Measurements from ENCODE around the gene IPO9. TPM values are rescaled to one million over a fixed set of nuclear protein-coding genes. Genes with fewer than 3 reads are reported as not detected.

Gene IPO9
- polyA plus RNA-seq, 1 donor (not counting 4 experiments of a cell fraction or from before 2014, with no cell fraction given): 38.9 TPM

DNA sequence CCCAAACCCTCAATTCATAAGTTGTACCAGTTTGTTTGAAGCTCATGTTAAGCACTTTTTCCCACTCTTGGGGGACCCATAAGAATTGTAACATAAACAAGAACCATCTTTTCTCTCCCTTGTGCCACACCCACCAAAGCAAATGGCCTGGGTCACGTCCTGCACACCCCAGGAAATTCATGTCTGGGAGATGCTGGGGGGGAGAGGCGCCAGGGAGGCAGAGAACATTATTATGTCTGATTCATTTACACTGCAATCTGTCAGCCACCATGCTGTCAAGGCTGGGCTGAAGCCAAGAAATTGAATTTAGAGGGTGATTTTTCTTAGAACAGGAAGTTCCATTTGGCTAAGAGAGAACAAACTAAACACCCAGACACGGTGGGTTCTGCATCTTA lies 37.2 kb upstream of the IPO9 start:
- dilution Hi-C loops (cut with MboI; ENCODE audit: extremely low pct_ligation_motif_present, low sequenced_read_pairs): loop anchor here (25.0 kb wide), 1 partner anchor 229 kb away; no protein-coding TSS in a partner anchor
- Histone ChIP-seq H3K9me3 (ENCODE audit: control insufficient read depth, low read depth, low read length) (no peaks in the 10 kb centered on the region), H3K79me2 (ENCODE audit: control insufficient read depth, insufficient read depth, low read length) (no peaks in the 10 kb centered on the region), H3K27me3 (ENCODE audit: control insufficient read depth, extremely low read depth, insufficient read depth, low read length) (no peaks in the 10 kb centered on the region), H3K36me3 (ENCODE audit: control insufficient read depth in 2 of 2, extremely low read depth in 1 of 2, insufficient read depth in 2 of 2, low read length in 2 of 2) (peaks cover 41 to 65% of the 10 kb centered on the region in 2 experiments), H3K27ac (ENCODE audit: control insufficient read depth, insufficient read depth, low read length) (no peak overlapping the region), H3K4me1 (ENCODE audit: control insufficient read depth, extremely low read depth, insufficient read depth, low read length) (peaks cover 28% of the 10 kb centered on the region), H3K4me2 (ENCODE audit: control insufficient read depth, extremely low read depth, insufficient read depth, low read depth, low read length) (no peak overlapping the region), H3K9me1 (ENCODE audit: control insufficient read depth, extremely low read depth, insufficient read depth, low read length) (no peaks in the 10 kb centered on the region), H2AFZ (ENCODE audit: control insufficient read depth, low read length) (no peak overlapping the region), H4K20me1 (ENCODE audit: control insufficient read depth, extremely low read depth, insufficient read depth, low read length) (no peaks in the 10 kb centered on the region), H3K9ac (ENCODE audit: control insufficient read depth, extremely low read depth, insufficient read depth, low read length) (no peak overlapping the region), H3K4me3 (ENCODE audit: control insufficient read depth in 2 of 3, extremely low read depth in 1 of 3, insufficient read depth in 2 of 3, low read depth in 1 of 3, low read length in 3 of 3) (no peak overlapping the region)
- TF ChIP-seq, protein P1, sequence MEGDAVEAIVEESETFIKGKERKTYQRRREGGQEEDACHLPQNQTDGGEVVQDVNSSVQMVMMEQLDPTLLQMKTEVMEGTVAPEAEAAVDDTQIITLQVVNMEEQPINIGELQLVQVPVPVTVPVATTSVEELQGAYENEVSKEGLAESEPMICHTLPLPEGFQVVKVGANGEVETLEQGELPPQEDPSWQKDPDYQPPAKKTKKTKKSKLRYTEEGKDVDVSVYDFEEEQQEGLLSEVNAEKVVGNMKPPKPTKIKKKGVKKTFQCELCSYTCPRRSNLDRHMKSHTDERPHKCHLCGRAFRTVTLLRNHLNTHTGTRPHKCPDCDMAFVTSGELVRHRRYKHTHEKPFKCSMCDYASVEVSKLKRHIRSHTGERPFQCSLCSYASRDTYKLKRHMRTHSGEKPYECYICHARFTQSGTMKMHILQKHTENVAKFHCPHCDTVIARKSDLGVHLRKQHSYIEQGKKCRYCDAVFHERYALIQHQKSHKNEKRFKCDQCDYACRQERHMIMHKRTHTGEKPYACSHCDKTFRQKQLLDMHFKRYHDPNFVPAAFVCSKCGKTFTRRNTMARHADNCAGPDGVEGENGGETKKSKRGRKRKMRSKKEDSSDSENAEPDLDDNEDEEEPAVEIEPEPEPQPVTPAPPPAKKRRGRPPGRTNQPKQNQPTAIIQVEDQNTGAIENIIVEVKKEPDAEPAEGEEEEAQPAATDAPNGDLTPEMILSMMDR (optimal IDR thresholded peaks at IDR 0.05 in 1 of 3, IDR thresholded peaks at IDR 0.05 in 1 of 3, conservative IDR thresholded peaks at IDR 0.05 in 1 of 3; ENCODE audit: extremely low read depth in 1 of 3, insufficient read depth in 2 of 3, low read length in 3 of 3): no peak
- TF ChIP-seq EZH2 (IDR thresholded peaks at IDR 0.05; ENCODE audit: low read length): no peak
- DNase-seq (ENCODE audit: low read depth, low spot score) (no peak), FAIRE-seq (no peak)

DNA sequence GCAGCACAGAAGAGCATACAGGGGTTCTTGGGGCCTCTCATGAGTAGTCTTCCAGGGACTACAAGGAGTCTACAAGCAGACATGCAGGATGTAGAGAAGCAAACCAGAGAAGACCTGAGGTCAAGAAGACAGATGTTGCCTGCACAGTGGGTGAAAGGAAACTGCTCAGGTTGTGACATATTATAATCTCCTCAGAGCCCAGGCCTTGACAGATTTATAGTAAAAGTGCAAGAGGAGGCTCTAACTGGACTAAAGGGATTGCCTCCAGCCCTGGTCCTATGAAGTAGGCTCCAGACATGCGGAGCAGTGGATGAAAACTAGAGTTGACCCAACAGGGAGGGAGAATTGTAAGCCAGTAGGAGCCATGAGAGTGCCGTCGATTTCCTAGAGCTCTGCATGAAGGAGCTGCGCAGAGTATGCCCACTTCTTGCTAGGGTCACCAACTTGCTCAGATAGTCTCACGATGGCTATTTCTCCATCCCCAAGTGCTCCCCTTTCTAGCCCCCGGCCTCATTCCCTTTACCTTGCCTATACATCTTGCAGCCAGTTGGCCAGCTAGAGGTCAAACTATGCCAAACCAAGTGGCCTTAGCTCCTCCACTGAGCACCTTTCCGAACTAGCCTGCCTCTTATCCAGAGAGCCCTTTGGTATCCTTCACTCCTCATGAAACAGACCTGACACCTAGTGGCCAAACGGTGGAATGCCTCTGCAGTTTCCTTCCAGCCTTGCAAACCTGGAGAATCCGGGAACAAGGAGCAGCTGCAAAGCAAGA lies 36.2 kb upstream of the IPO9 start:
- Histone ChIP-seq H3K9me3 (ENCODE audit: control insufficient read depth, low read depth, low read length) (no peaks in the 10 kb centered on the region), H2AFZ (ENCODE audit: control insufficient read depth, low read length) (no peak overlapping the region), H3K4me2 (ENCODE audit: control insufficient read depth, extremely low read depth, insufficient read depth, low read depth, low read length) (no peak overlapping the region), H4K20me1 (ENCODE audit: control insufficient read depth, extremely low read depth, insufficient read depth, low read length) (no peaks in the 10 kb centered on the region), H3K9me1 (ENCODE audit: control insufficient read depth, extremely low read depth, insufficient read depth, low read length) (no peaks in the 10 kb centered on the region), H3K9ac (ENCODE audit: control insufficient read depth, extremely low read depth, insufficient read depth, low read length) (no peak overlapping the region), H3K36me3 (ENCODE audit: control insufficient read depth in 2 of 2, extremely low read depth in 1 of 2, insufficient read depth in 2 of 2, low read length in 2 of 2) (peaks cover 39 to 56% of the 10 kb centered on the region in 2 experiments), H3K27me3 (ENCODE audit: control insufficient read depth, extremely low read depth, insufficient read depth, low read length) (no peaks in the 10 kb centered on the region), H3K4me3 (ENCODE audit: control insufficient read depth in 2 of 3, extremely low read depth in 1 of 3, insufficient read depth in 2 of 3, low read depth in 1 of 3, low read length in 3 of 3) (no peak overlapping the region), H3K4me1 (ENCODE audit: control insufficient read depth, extremely low read depth, insufficient read depth, low read length) (peaks cover 25% of the 10 kb centered on the region), H3K27ac (ENCODE audit: control insufficient read depth, insufficient read depth, low read length) (no peak overlapping the region), H3K79me2 (ENCODE audit: control insufficient read depth, insufficient read depth, low read length) (no peaks in the 10 kb centered on the region)
- peak; percentile 87 for FAIRE-seq
- DNase-seq (ENCODE audit: low read depth, low spot score): peak; percentile 48
- no peak for TF ChIP-seq EZH2 (IDR thresholded peaks at IDR 0.05; ENCODE audit: low read length)
- TF ChIP-seq, protein P1 (optimal IDR thresholded peaks at IDR 0.05 in 1 of 3, IDR thresholded peaks at IDR 0.05 in 1 of 3, conservative IDR thresholded peaks at IDR 0.05 in 1 of 3; ENCODE audit: extremely low read depth in 1 of 3, insufficient read depth in 2 of 3, low read length in 3 of 3): peak; percentile 91 to 99 (median 95)
- dilution Hi-C loops (cut with MboI; ENCODE audit: extremely low pct_ligation_motif_present, low sequenced_read_pairs): loop anchor here (25.0 kb wide), 1 partner anchor 230 kb away; no protein-coding TSS in a partner anchor
